HEK293 (cell line): ENCODE measurements around the gene USP6NL.

ENCODE experiments used
- CTCF ChIA-PET: fragments of 350-600 bp; formaldehyde crosslinking; extraction: SDS; loops from one replicate; lab custom pipeline; 2021; ENCODE audit warnings: antibody characterized with exemption; lab: Yijun Ruan, JAX
- POLR2A ChIA-PET: fragments of 300-600 bp; formaldehyde crosslinking; extraction: SDS; loops from one replicate; lab custom pipeline; 2020; ENCODE audit warnings: antibody characterized with exemption, inconsistent platforms; lab: Yijun Ruan, JAX
- H3K27ac ChIP-seq: fragments of 200-500 bp; sonication (Bioruptor generic); 2 replicates; pipeline ENCODE4 v1.5.1; 2014; ENCODE audit warnings: low read depth, low read length, control low read depth, inconsistent platforms; ENCODE audit errors: extremely low read depth
- H3K36me3 ChIP-seq, 2 experiments: fragments of 200-500 bp in 1 of 2; sonication (Bioruptor generic) in 1 of 2; 1 replicate in 1 of 2; 2 replicates in 1 of 2; pipeline ENCODE4 v1.5.1; 2014 to 2017; ENCODE audit warnings: inconsistent platforms in 2 of 2, low read length in 2 of 2; ENCODE audit not compliant: control insufficient read depth in 2 of 2, insufficient read depth in 1 of 2
- H3K4me1 ChIP-seq: fragments of 200-500 bp; sonication (Bioruptor generic); 2 replicates; pipeline ENCODE4 v1.5.1; 2014; ENCODE audit warnings: mild to moderate bottlenecking, low read length, inconsistent platforms; ENCODE audit not compliant: control insufficient read depth, insufficient read depth
- H3K4me3 ChIP-seq: 2 replicates; pipeline ENCODE4 v1.5.1; 2011; ENCODE audit warnings: low read depth, mild to moderate bottlenecking, control low read depth, low read length, moderate library complexity
- H3K9me3 ChIP-seq: fragments of 200-500 bp; sonication (Bioruptor generic); 2 replicates; pipeline ENCODE4 v1.5.1; 2014; ENCODE audit warnings: low read depth, low read length, inconsistent platforms; ENCODE audit not compliant: control insufficient read depth, insufficient read depth
- GFI1B ChIP-seq: fragments of 450-650 bp; formaldehyde crosslinking; IDR thresholded peaks from 2 replicates; pipeline ENCODE4 v1.5.1; 2016; ENCODE audit warnings: missing biosample characterization, missing genetic modification characterization
- HOXD13 ChIP-seq: sonication (generic); formaldehyde crosslinking; IDR thresholded peaks from 2 replicates; pipeline ENCODE4 v1.8.0; 2022; ENCODE audit warnings: missing genetic modification reagents, borderline replicate concordance
- KLF16 ChIP-seq: fragments of 450-650 bp; formaldehyde crosslinking; IDR thresholded peaks from 2 replicates; pipeline ENCODE4 v1.5.1; 2017; ENCODE audit warnings: missing biosample characterization, missing genetic modification characterization
- KLF8 ChIP-seq: fragments of 450-650 bp; formaldehyde crosslinking; IDR thresholded peaks from 2 replicates; pipeline ENCODE4 v1.5.1; 2016; ENCODE audit warnings: missing biosample characterization, missing genetic modification characterization
- MEIS1 ChIP-seq: sonication (generic); formaldehyde crosslinking; IDR thresholded peaks from 2 replicates; pipeline ENCODE4 v1.8.1; 2022; ENCODE audit warnings: missing genetic modification reagents, mild to moderate bottlenecking, borderline replicate concordance
- REPIN1 ChIP-seq: fragments of 450-650 bp; formaldehyde crosslinking; IDR thresholded peaks from 2 replicates; pipeline ENCODE4 v1.5.1; 2017; ENCODE audit warnings: missing biosample characterization, missing genetic modification characterization, low read depth
- SALL2 ChIP-seq: fragments of 450-650 bp; formaldehyde crosslinking; IDR thresholded peaks from 2 replicates; pipeline ENCODE4 v1.5.0; 2017; ENCODE audit warnings: missing biosample characterization, mild to moderate bottlenecking, missing genetic modification characterization, borderline replicate concordance
- SETDB1 ChIP-seq: IDR thresholded peaks from one replicate; pipeline ENCODE4 v1.6.1; 2017; ENCODE audit warnings: mild to moderate bottlenecking, low read length, moderate library complexity, mixed read lengths; ENCODE audit not compliant: insufficient read length
- SP7 ChIP-seq: fragments of 450-650 bp; formaldehyde crosslinking; IDR thresholded peaks from 2 replicates; pipeline ENCODE4 v1.5.1; 2016; ENCODE audit warnings: missing biosample characterization, missing genetic modification characterization
- ZBTB49 ChIP-seq: fragments of 450-650 bp; formaldehyde crosslinking; IDR thresholded peaks from 2 replicates; pipeline ENCODE4 v1.5.1; 2016; ENCODE audit warnings: missing biosample characterization, missing genetic modification characterization, low read depth
- ZBTB6 ChIP-seq: fragments of 450-650 bp; formaldehyde crosslinking; IDR thresholded peaks from 2 replicates; pipeline ENCODE4 v1.5.1; 2017; ENCODE audit warnings: missing biosample characterization, missing genetic modification characterization
- ZFP69B ChIP-seq: fragments of 450-650 bp; formaldehyde crosslinking; IDR thresholded peaks from 2 replicates; pipeline ENCODE4 v1.5.1; 2016; ENCODE audit warnings: missing biosample characterization, missing genetic modification characterization
- ZNF138 ChIP-seq: fragments of 450-650 bp; formaldehyde crosslinking; IDR thresholded peaks from 2 replicates; pipeline ENCODE4 v1.5.1; 2016; ENCODE audit warnings: missing biosample characterization, missing genetic modification characterization, borderline replicate concordance
- ZNF223 ChIP-seq: fragments of 450-650 bp; formaldehyde crosslinking; IDR thresholded peaks from 2 replicates; pipeline ENCODE4 v1.5.1; 2016; ENCODE audit warnings: missing biosample characterization, missing genetic modification characterization
- ZNF521 ChIP-seq: fragments of 450-650 bp; formaldehyde crosslinking; IDR thresholded peaks from 2 replicates; pipeline ENCODE4 v1.5.1; 2017; ENCODE audit warnings: missing biosample characterization, mild to moderate bottlenecking, missing genetic modification characterization
- ZNF549 ChIP-seq: fragments of 450-650 bp; IDR thresholded peaks from 2 replicates; pipeline ENCODE4 v1.5.1; 2018; ENCODE audit warnings: missing biosample characterization, missing genetic modification characterization, mild to moderate bottlenecking, inconsistent platforms, moderate library complexity
- ZNF654 ChIP-seq: fragments of 450-650 bp; formaldehyde crosslinking; IDR thresholded peaks from 2 replicates; pipeline ENCODE4 v1.5.1; 2016; ENCODE audit warnings: low read depth, missing biosample characterization, missing genetic modification characterization
- ZNF768 ChIP-seq: fragments of 450-650 bp; formaldehyde crosslinking; IDR thresholded peaks from 2 replicates; pipeline ENCODE4 v1.5.1; 2018; ENCODE audit warnings: missing biosample characterization, mild to moderate bottlenecking, missing genetic modification characterization
- ZNF777 ChIP-seq: fragments of 450-650 bp; formaldehyde crosslinking; IDR thresholded peaks from 2 replicates; pipeline ENCODE4 v1.5.1; 2017; ENCODE audit warnings: missing biosample characterization, missing genetic modification characterization, borderline replicate concordance
- ZSCAN23 ChIP-seq: fragments of 450-650 bp; formaldehyde crosslinking; IDR thresholded peaks from 2 replicates; pipeline ENCODE4 v1.5.1; 2016; ENCODE audit warnings: missing biosample characterization, missing genetic modification characterization
- TF ChIP-seq, protein P1 (sequence below): fragments of 450-650 bp; formaldehyde crosslinking; IDR thresholded peaks from 2 replicates; pipeline ENCODE4 v1.5.1; 2016; ENCODE audit warnings: missing biosample characterization, missing genetic modification characterization
- TF ChIP-seq, protein P2 (sequence below): fragments of 450-650 bp; formaldehyde crosslinking; IDR thresholded peaks from 2 replicates; pipeline ENCODE4 v1.5.1; 2017; ENCODE audit warnings: missing biosample characterization, missing genetic modification characterization

Gene USP6NL

DNA sequence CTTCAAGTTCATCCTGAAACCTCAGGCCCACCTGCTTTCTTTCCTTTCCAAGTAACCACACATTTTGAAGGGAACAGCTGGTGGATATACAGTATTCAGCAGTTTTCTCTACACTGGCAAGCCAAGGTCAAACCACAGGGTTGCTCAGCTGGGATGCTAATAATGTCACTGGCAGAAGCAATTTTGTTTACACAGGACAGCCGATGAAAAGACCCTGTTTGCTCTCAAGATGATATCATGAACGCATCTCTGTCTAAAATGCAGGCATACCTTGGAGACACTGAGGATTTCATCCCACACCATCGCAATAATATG lies 186.2 kb downstream of the USP6NL start:
- H3K4me1 ChIP-seq = no peaks in the 10 kb centered on the region
- ChIA-PET CTCF (interaction anchor here (0.6 to 2.1 kb wide), 5 partner anchors 36 to 1778 kb away, joined by 3 to 9 read pairs (median 8); no protein-coding TSS in a partner anchor), POLR2A (no interaction called here)
- no peak overlapping the region for H3K4me3 ChIP-seq
- no peaks in the 10 kb centered on the region for H3K36me3 ChIP-seq
- no peak for TF ChIP-seq ZNF777 (tag by site-specific recombination)
- TF ChIP-seq ZNF549 = no peak
- TF ChIP-seq ZNF138 (tag by site-specific recombination) = no peak
- no peak for TF ChIP-seq MEIS1 (CRISPR knock-in tag)
- no peak for TF ChIP-seq ZSCAN23 (tag by site-specific recombination)
- TF ChIP-seq, protein P1, sequence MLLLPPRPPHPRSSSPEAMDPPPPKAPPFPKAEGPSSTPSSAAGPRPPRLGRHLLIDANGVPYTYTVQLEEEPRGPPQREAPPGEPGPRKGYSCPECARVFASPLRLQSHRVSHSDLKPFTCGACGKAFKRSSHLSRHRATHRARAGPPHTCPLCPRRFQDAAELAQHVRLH (tag by site-specific recombination) = no peak
- no peak for TF ChIP-seq HOXD13 (CRISPR knock-in tag)
- TF ChIP-seq SALL2 (tag by site-specific recombination) = no peak
- no peak for TF ChIP-seq ZBTB49 (tag by site-specific recombination)
- no peak for TF ChIP-seq ZNF768 (tag by site-specific recombination)
- TF ChIP-seq, protein P2, sequence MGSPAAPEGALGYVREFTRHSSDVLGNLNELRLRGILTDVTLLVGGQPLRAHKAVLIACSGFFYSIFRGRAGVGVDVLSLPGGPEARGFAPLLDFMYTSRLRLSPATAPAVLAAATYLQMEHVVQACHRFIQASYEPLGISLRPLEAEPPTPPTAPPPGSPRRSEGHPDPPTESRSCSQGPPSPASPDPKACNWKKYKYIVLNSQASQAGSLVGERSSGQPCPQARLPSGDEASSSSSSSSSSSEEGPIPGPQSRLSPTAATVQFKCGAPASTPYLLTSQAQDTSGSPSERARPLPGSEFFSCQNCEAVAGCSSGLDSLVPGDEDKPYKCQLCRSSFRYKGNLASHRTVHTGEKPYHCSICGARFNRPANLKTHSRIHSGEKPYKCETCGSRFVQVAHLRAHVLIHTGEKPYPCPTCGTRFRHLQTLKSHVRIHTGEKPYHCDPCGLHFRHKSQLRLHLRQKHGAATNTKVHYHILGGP = no peak
- no peak for TF ChIP-seq REPIN1
- TF ChIP-seq ZNF521 (tag by site-specific recombination) = no peak
- no peak for TF ChIP-seq SETDB1
- TF ChIP-seq KLF8 (tag by site-specific recombination) = no peak
- TF ChIP-seq GFI1B (tag by site-specific recombination) = no peak
- TF ChIP-seq ZFP69B = no peak
- no peak for TF ChIP-seq KLF16
- TF ChIP-seq ZBTB6 (tag by site-specific recombination) = no peak
- TF ChIP-seq SP7 (tag by site-specific recombination) = no peak
- no peaks in the 10 kb centered on the region for H3K9me3 ChIP-seq
- H3K27ac ChIP-seq = no peak overlapping the region

GRCh38 chr10:11424456-11425295 lies 186.8 kb downstream of the USP6NL start:
- H3K4me3 ChIP-seq = no peak overlapping the region
- ChIA-PET POLR2A (no interaction called here), CTCF (interaction anchor here (0.6 to 2.3 kb wide), 35 partner anchors 8 to 1817 kb away, joined by 3 to 9 read pairs (median 4); no protein-coding TSS in a partner anchor)
- H3K36me3 ChIP-seq = no peaks in the 10 kb centered on the region
- H3K9me3 ChIP-seq = no peaks in the 10 kb centered on the region
- no peaks in the 10 kb centered on the region for H3K4me1 ChIP-seq
- H3K27ac ChIP-seq = no peak overlapping the region
- no peak for TF ChIP-seq ZNF223 (tag by site-specific recombination)
- TF ChIP-seq ZNF654 (tag by site-specific recombination) = peak; percentile 55
